ENCODE results near the gene SLC35B2. TPM values are rescaled to one million over a fixed set of nuclear protein-coding genes. Genes with fewer than 3 reads are reported as not detected.
A peak's percentile ranks its signal among the peaks of the same experiment; 100 is the strongest.

Gene SLC35B2
- total RNA-seq, 1 experiment from 2014 or later = 28.9 TPM

- TF ChIP-seq ZNF532 (CRISPR knock-in tag; IDR thresholded peaks at IDR 0.05; ENCODE audit: borderline replicate concordance) (no peak), TCF7 (CRISPR knock-in tag; IDR thresholded peaks at IDR 0.05; ENCODE audit: low read depth) (no peak), ESRRA (CRISPR knock-in tag; IDR thresholded peaks at IDR 0.05; ENCODE audit: borderline replicate concordance) (peak; percentile 63; the same call in 1 of the 2 replicates), ZNF423 (CRISPR knock-in tag; IDR thresholded peaks at IDR 0.05) (peak; percentile 85), MYBL2 (CRISPR knock-in tag; IDR thresholded peaks at IDR 0.05) (no peak), STAT6 (CRISPR knock-in tag; conservative IDR thresholded peaks at IDR 0.05; ENCODE audit: low read depth) (no peak), ZNF121 (CRISPR knock-in tag; IDR thresholded peaks at IDR 0.05) (no peak), IRF2 (CRISPR knock-in tag; IDR thresholded peaks at IDR 0.05; ENCODE audit: borderline replicate concordance, low read depth) (no peak), SOX15 (CRISPR knock-in tag; IDR thresholded peaks at IDR 0.05) (no peak), ATF2 (CRISPR knock-in tag; IDR thresholded peaks at IDR 0.05; ENCODE audit: borderline replicate concordance, low read depth) (no peak), PRDM15 (CRISPR knock-in tag; IDR thresholded peaks at IDR 0.05) (no peak), ATF3 (CRISPR knock-in tag; conservative IDR thresholded peaks at IDR 0.05) (0 out of 2 replicates have a peak, but pooled peaks have one; percentile 12), PREB (CRISPR knock-in tag; IDR thresholded peaks at IDR 0.05; ENCODE audit: borderline replicate concordance) (no peak), NR2C2 (CRISPR knock-in tag; IDR thresholded peaks at IDR 0.05) (no peak), GTF2I (CRISPR knock-in tag; conservative IDR thresholded peaks at IDR 0.05) (no peak), ATF6 (CRISPR knock-in tag; IDR thresholded peaks at IDR 0.05) (no peak), USF2 (CRISPR knock-in tag; IDR thresholded peaks at IDR 0.05) (no peak), CTCF (IDR thresholded peaks at IDR 0.05) (peak; percentile 36; the same call in 1 of the 2 replicates), GABPB1 (CRISPR knock-in tag; IDR thresholded peaks at IDR 0.05) (peak; percentile 48; the same call in 1 of the 2 replicates)
Observed at GRCh38 chr6:44223319-44224028, 33.9 kb downstream of the SLC35B2 start, which contains the start of gene SLC29A1 (continued).
